ENCODE measurements around the gene GCAT.

- no peak for TF ChIP-seq GABPA (IDR thresholded peaks at IDR 0.05; ENCODE audit: low read depth)
- TF ChIP-seq MAX (IDR thresholded peaks at IDR 0.05; ENCODE audit: low read depth) = 0 out of 2 replicates have a peak, but pooled peaks have one; percentile 64
- no peak for TF ChIP-seq CTCF (IDR thresholded peaks at IDR 0.05)
- TF ChIP-seq JUND (IDR thresholded peaks at IDR 0.05) = no peak
- peak; percentile 54; the same call in 1 of the 2 replicates for TF ChIP-seq MXI1 (IDR thresholded peaks at IDR 0.05; ENCODE audit: low read depth, low read length)
- TF ChIP-seq TAF1 (IDR thresholded peaks at IDR 0.05; ENCODE audit: borderline replicate concordance, low read depth, low read length) = peak; percentile 94
These were observed 2.6 kb upstream of the GCAT start for GRCh38 chr22:37804881-37805809.
